8988T (cell line): ENCODE data around the gene MAST2.
"Not testable (repeated sequence)": the region's sequence is repeated elsewhere in the genome, so short reads cannot be mapped to it uniquely, and the experiment has no call there.

Experiments used
- DNase-seq: peaks from one replicate; pipeline ENCODE4 v3.0.0; 2011

The MAST2 gene

DNA sequence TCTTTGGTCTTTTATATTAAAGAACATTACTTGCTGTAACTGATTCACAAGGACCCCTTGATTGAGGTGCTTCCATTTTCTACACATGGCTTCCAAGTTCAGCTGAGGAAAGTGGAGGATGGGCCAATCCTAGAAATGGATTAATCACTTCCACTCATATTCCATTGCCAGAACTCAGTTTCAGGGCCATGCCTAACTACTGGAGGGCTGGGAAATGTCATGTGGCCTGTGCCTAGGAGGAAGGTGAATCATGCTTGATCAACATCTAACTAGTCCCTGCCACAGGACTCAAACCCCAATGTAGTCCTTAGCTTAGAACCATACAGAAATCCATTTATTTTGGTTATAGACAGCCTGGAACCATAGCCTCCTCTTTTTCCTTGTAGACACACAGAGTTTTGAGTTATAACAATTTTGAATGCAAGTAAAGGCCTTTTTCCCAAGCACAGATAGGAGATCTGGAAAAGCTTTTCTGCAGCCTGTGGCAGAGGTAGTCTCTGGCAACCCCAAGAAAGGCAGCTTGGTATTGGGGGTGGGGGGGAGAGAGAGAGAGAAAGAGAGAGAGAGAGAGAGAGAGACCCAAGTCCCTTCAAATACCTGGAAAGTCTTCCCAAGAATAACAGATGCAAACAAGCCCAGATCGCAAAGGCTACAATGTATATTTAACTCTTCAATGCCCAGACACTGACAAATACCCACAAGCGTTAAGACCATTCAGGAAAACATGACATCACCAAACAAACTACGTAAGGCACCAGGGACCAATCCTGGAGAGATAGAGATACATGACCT lies 12.5 kb downstream of the MAST2 start:
- no peak for DNase-seq

DNA sequence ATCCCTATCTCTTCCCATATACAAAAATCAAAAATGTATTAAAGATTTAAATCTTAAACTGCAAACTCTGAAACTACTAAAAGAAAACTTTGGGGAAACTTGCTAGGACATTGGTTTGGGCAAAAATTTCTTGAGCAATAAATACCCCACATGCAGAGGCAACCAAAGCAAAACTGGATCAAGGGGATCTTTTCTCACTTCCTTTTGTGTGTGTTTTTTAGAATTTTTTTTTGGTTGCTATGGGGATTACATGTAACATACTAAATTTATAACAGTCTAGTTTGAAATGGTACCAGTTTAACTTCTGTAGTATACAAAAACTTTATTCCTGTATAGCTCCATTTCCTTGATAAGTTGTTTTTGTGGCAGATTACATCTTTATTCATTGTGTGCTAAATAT lies 16.8 kb downstream of the MAST2 start:
- DNase-seq: no peak

DNA sequence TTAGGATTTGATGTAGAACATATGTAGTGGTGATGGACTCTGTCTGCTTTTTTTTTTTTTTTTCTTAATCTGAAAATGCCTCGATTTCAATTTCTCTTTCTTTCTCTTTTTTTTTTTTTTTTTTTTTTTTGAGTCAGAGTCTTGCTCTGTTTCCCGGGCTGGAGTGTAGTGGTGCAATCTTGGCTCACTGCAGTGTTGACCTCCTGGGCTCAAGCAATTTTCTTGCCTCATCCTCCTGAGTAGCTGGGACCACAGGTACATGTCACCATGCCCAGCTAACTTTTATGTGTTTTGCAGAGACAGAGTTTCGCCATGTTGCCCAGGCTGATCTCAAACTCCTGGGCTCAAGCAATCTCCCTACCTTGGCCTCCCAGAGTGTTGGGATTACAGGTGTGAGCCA lies 17.4 kb downstream of the MAST2 start:
- no peak for DNase-seq

DNA sequence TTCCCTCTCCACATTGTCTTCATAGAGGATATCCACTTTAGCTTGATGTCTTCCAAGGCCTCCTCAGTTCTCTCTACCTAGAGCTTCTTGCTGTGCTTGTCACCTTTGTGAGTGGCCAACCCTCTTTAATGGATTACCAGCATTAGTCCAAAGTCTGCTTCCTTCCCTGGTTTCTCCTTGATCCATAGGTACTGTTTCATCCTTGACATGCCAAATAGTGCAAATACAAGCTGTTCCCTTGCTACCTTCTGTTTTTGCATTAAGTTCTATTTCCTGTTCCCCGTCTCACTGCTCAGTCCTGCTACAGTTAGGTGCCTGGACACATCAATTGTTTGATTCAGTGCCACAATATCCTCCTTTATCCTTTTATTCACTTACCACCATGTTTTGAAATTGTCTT lies 19.2 kb downstream of the MAST2 start:
- no peak for DNase-seq

DNA sequence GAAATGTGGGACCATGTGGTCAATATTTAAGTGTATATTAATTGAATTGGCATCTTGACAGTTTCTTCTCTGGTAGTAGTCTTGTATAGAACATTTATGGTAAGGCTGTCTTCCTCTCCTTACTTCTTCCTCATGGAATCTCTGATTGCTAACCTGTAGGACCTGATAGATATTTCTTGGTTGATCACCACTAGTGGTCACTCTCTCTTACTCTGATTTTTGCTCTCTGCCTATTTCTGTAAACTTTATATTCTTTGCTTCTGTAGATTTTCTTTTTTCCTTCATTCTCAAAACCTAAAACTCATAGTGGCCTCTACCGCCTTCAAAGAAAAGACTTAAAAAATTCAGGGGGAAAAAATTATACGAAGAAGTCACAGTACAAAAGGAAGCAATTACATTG lies 21.2 kb downstream of the MAST2 start:
- DNase-seq: no peak

DNA sequence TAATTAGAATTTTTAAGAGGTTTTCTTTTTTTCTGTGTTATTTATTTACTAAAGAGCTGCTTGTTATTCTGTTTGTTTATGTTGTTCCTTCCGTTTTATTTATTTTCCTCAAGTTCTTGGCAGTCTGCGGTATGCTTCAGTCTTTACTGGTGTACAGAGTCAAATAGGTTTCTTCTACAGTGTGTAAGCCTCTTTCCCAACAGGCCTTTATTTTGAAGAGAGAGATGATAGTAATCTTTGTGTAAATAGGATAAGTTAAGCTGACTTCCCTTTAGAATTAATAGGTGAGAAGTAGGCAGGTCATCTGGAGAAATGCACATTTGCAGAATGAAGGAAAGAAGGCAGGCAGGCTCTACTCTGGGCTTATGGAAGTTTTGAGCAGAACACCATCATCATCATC lies 23.8 kb downstream of the MAST2 start:
- DNase-seq: no peak

DNA sequence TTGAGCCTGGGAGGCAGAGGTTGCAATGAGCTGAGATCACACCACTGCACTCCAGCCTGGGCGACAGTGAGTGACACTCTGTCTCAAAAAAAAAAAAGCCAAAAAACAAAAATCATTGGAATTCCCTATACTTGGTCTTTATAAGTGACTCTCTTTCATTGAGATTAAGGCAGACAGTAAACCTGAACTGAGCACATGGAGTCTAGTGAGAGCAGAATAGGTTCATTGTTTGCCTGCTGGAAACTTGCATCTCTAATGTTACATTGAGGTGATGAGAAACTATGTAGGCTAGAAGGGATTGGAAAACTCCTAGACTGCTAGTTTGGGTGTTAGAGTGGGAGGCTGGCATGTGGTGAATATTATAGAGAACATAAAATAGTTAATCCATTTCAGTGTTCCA lies 25.4 kb downstream of the MAST2 start:
- DNase-seq: no peak

DNA sequence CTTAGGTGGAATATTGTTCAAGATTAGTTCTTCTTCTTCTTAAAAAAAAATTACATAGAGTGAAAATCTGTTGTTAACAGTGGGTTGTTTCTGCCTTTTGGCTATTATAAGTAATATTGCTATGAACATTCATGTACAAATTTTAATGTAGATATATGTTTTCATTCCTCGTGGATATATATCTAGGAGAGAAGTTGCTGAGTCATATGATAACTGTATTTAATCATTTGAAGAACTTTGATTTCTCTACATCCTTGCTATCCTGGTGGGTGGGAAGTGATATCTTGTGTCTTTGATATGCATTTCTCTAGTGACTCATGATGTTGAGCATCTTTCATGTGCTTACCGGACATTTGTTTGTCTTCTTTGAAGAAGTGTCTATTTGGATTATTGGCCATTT lies 29.9 kb downstream of the MAST2 start:
- DNase-seq: no peak

DNA sequence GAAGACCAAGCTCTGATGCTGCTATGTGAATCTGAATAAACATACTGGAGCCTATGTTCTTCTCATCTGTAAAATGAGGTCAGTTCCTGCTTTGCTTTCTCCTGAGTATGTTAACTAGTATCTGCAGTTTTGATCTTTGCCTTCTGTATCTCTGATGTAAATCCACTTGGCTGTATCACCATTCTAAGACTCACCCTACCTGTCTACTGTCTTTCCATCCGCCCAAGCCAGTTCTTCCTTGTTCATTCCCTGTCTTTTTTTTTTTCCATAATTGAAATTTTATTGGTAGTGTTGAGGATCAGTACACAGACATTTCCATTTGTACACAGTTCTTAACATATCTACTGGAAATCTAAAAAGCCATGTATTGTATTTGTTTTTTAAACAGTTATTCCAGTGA lies 31.3 kb downstream of the MAST2 start:
- no peak for DNase-seq

DNA sequence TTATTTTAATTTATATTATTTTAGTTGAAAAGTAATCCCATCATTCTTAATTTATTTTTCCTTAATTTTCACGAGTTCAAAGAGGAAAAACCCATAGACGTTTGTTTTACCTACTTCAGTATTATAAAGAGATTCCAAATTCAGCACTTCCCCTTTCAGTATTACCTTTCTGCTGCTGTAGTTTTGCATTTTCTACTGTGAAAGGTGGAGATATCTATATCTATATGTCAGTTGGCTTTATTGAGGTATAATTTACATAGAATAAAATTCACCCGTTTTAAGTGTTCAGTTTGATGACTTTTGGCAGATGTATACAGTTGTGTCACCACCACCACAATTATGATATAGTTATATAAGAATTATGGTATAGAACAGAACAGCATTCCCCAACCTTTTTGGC lies 33.0 kb downstream of the MAST2 start:
- no peak for DNase-seq

DNA sequence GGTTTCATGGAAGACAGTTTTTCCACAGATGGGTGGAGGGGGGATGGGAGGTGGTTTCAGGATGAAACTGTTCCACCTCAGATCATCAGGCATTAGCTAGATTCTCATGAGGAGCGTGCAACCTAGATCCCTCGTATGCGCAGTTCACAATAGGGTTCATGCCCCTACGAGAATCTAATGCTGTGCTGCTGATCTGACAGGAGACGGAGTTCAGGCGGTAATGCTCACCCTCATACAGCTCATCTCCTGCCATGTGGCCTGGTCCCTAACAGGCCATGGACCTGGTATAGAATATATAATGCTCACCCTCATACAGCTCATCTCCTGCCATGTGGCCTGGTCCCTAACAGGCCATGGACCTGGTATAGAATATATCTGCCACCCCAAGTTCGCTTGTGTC lies 33.4 kb downstream of the MAST2 start:
- not testable (repeated sequence) for DNase-seq

DNA sequence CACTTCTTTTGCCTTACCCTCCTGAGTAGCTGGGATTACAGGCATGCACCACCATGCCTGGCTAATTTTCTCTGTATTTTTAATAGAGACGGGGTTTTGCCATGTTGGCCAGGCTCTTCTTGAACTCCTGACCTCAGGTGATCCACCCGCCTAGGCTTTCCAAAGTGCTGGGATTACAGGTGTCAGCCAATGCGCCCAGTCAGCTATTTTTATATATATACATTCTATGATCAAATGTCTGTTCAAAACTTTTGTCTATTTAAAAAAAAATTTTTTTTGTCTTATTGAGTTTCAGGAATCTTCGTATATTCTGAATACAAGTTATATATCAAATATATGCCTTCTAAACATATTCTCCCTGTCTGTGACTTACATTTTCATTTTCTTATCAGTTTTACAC lies 34.9 kb downstream of the MAST2 start:
- not testable (repeated sequence) for DNase-seq

DNA sequence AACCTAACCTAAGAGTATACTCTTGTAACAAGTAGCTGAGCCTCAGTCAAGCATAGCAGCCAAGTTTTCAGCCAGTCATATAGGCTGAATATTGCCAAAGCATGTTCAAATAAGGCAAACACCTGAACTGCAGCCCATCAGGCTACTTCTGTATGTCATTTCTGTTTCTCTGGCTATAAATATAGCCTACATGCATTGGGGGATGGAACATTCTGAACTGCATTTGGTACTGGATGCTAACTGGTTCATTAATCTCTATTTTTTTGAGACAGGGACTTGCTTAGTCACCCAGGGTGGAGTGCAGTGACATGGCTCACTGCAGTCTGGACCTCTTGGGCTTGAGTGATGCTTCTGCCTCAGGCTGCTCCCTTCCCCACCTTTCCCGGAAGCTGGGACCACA lies 37.3 kb downstream of the MAST2 start:
- DNase-seq: no peak

DNA sequence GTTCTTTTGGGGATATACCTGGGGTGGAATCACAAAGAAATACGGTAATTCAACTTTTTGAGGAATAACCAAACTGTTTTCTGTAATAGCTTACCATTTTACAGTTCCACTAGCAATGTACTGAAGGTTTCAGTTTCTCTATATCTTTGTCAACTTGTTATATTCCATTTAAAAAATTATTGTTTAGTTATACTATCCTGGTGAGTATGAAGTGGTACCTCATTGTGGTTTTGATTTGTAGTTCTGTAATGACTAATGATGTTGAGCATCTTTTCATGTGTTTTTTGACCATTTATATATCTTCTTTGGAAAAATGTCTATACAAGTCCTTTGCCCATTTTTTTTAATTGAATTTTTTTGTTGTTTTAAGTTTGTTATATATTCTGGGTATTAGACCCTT lies 39.4 kb downstream of the MAST2 start:
- DNase-seq: no peak

DNA sequence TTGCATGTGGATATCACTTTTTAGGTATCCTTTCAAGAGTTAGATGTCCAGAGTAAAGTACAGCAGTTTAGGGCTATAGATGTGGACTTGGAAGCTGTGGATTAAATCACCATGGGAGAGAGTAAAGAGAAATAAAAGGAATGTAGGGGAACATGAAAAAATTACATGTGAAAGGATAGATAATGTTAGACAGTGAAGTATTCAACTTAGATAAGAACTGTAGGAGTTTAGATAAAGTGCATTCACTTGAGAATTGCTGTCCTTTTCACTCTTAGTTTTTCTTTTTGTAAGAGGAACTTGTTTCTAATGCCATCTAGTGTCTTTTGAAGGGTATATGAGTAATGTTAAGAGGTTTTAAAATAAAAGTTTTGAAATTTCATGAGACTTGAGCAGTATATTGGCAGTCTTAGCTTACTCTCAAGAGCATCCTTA lies 40.1 kb downstream of the MAST2 start:
- no peak for DNase-seq

DNA sequence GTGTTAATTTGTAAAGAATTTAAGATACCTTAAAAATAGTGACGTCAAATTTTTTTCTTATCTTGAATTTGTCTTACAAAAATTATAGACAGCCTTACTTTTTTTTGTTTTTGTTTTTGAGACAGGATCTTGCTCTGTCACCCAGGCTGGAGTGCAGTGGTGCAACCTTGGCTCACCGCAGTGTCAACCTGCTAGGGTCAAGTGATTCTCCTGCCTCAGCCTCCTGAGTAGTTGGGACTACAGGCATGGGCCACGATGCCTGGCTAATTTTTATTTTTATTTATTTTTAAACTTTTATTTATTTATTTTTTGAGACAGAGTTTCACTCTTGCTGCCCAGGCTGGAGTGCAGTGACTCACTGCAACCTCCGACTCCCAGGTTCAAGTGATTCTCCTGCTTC lies 40.6 kb downstream of the MAST2 start:
- not testable (repeated sequence) for DNase-seq

DNA sequence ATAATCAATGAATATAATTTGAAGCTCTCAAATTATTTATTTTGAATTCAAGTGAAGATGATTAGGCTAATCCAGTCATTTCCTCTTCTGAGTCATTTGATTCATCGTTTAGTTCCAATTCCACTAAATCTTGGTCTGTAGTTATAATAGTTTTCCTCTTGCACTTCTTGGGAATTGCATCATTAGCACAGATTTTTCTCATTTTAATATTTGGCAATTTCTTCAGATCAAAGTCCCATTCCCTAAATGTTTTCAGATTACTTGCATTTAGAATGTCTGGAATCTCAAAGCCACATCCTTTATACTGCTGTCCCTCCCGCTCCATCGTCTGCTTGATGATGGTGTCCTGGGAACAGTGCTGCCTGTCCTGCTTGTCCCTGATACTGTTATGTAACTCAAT lies 43.5 kb downstream of the MAST2 start:
- DNase-seq: no peak

DNA sequence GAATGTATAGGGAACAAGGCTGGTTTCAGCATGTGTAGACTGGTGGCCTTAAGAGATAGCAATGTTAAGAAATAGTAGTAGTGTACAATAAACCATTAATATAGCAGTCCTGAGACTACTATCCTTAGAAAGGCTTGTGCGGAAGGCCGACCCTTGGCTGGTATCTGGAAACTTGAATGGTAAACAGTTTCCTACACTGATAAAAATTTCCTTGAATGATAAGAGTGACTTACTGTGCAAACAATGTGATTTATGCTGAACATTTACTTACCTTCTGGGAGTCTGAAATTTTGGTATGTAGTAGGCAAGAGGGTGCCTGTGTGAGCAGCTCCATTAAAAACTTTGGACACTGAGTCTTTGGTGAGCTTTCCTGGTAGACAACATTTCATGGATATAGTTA lies 44.7 kb downstream of the MAST2 start:
- DNase-seq: no peak

DNA sequence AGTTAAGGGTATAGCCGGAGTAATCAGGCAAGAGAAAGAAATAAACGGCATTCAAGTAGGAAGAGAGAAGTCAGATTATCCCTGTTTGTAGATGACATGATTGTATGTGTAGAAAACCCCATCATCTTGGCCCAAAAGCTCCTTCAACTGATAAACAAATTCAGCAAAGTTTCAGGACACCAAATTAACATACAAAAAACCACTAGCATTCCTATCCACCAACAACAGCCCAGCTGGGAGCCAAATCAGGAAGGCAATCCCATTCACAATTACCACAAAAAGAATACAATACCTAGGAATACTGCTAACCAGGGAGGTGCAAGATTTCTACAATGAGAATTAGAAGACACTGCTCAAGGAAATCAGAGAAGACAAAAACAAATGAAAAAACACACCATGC lies 45.3 kb downstream of the MAST2 start:
- no peak for DNase-seq

DNA sequence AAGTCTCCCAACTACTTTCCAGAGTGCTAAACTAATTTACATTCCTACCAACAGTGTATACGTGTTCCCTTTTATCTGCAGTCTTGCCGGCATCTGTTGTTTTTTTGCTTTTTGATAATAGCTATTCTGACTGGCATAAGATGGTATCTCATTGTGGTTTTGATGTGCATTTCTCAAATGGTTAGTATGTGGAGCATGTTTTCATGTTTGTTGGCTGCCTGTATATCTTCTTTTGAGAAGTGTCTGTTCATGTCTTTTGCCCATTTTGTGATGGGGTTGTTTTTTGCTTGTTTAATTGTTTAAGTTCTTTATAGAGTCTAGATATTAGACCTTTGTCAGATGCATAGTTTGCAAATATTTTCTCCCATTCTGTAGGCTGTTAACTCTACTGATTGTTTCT lies 46.6 kb downstream of the MAST2 start:
- no peak for DNase-seq

DNA sequence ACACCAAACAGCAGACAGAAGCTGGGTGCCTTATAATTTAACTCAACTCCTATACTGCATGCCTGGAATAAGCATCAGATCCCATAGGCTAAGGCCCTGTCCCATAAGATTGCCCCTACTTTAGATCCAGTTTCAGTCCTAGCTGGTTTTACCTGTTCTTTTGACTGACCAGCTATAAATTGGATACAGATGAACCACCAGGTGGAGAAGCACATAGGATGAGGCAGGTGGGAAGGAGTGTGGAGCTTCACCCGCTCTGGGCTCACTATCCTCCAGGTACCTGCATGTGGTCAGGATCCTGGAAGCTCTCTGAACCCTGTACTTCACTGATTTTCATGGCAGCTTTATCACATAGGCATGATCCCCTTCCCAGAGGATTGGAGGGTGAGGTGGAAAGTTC lies 51.3 kb downstream of the MAST2 start:
- no peak for DNase-seq

DNA sequence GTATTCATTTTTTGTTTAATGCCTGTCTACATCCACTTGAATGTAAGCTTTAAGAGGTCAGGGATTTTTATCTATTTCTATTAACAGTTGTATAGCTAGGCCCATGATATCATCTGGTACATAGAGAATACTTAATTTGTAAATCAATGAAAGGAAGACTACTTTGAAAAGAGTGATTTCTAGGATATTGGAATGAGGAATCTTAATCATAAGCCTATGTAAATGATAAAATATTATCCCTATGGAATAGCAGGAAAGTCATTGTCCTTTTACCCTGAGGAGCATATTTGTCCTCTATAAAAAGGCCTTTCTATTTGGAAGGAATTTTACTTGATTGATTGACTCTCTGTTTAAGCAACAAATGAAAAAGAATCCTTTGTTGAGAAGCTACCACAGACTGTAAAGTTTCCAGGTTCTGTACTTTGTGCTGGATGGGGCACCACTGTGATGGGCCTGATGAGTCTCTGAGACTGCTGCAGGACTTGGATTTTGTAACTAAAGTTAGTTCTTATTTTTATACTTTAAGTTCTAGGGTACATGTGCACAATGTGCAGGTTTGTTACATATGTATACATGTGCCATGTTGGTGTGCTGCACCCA lies 53.8 kb downstream of the MAST2 start:
- no peak for DNase-seq

DNA sequence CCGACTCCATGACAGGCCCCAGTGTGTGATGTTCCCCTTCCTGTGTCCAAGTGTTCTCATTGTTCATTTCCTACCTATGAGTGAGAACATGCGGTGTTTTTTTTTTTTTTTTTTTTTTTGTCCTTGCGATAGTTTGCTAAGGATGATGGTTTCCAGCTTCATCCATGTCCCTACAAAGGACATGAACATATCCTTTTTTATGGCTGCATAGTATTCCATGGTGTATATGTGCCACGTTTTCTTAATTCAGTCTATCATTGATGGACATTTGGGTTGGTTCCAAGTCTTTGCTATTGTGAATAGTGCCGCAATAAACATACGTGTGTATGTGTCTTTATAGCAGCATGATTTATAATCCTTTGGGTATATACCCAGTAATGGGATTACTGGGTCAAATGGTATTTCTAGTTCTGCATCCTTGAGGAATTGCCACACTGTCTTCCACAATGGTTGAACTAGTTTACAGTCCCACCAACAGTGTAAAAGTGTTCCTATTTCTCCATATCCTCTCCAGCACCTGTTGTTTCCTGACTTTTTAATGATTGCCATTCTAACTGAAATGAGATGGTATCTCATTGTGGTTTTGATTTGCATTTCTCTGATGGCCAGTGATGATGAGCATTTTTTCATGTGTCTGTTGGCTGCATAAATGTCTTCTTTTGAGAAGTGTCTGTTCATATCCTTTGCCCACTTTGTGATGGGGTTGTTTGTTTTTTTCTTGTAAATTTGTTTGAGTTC lies 54.5 kb downstream of the MAST2 start:
- DNase-seq: not testable (repeated sequence)

DNA sequence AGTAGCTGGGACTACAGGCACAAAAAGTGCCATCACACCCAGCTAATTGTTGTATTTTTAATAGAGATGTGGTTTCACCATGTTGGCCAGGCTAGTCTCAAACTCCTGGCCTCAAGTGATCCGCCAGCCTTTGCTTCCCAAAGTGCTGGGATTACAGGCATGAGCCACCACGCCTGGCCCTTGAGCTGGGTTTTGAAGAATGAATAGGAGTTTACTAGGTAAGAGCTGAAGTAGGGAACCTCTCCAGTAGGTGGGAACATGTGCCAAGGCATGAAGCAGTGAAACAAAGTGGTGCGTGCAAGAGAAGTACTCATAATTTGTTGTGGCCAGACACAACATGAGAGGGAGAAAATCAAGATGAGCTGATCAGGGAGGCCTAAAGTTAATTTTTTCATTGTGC lies 55.8 kb downstream of the MAST2 start:
- DNase-seq: no peak
